K562 (cell line): Measurements from ENCODE around the gene SLAIN2. TPM values are rescaled to one million over a fixed set of nuclear protein-coding genes. Genes with fewer than 3 reads are reported as not detected.
A peak's percentile ranks its signal among the peaks of the same experiment; 100 is the strongest.

Experiments used
- ARID3A ChIP-seq: IDR thresholded peaks from 2 replicates; pipeline ENCODE4 v1.6.1; 2012; ENCODE audit warnings: low read depth, low read length, improper control_type of control experiment, borderline replicate concordance
- ATF7 ChIP-seq: fragments of 450-650 bp; IDR thresholded peaks from 2 replicates; pipeline ENCODE4 v1.7.1; 2014; ENCODE audit warnings: mild to moderate bottlenecking, moderate library complexity
- CXXC5 ChIP-seq: fragments of 250-450 bp; sonication (Bioruptor Pico); IDR thresholded peaks from 2 replicates; pipeline ENCODE4 v1.8.0; 2022; ENCODE audit warnings: inconsistent platforms, mild to moderate bottlenecking, moderate library complexity
- DMBX1 ChIP-seq: fragments of 250-450 bp; sonication (Bioruptor Pico); IDR thresholded peaks from 2 replicates; pipeline ENCODE4 v1.8.0; 2022; ENCODE audit warnings: inconsistent platforms, mild to moderate bottlenecking, moderate library complexity, borderline replicate concordance
- ESRRA ChIP-seq: fragments of 450-650 bp; IDR thresholded peaks from 2 replicates; pipeline ENCODE4 v1.6.1; 2014; ENCODE audit warnings: low read depth, mild to moderate bottlenecking, moderate library complexity, borderline replicate concordance
- KDM4B ChIP-seq, 2 experiments: fragments of 450-650 bp in 1 of 2; sonication (generic) in 1 of 2; IDR thresholded peaks; 2 replicates each; pipeline ENCODE4 v1.6.1; 2016 to 2017; ENCODE audit warnings: borderline replicate concordance in 2 of 2, antibody characterized with exemption in 1 of 2, low read depth in 1 of 2, mild to moderate bottlenecking in 1 of 2
- MLLT1 ChIP-seq, 2 experiments: fragments of 450-650 bp; IDR thresholded peaks; 2 replicates each; pipeline ENCODE4 v1.6.1; 2016
- MTA1 ChIP-seq: fragments of 450-650 bp; IDR thresholded peaks from 2 replicates; pipeline ENCODE4 v1.6.1; 2017; ENCODE audit warnings: borderline replicate concordance
- NR2C1 ChIP-seq, 2 experiments: fragments of 450-650 bp; IDR thresholded peaks; 2 replicates each; pipeline ENCODE4 v1.6.1; 2017; ENCODE audit warnings: mild to moderate bottlenecking in 2 of 2, antibody characterized with exemption in 1 of 2, inconsistent platforms in 1 of 2, missing compliant biosample characterization in 1 of 2, missing genetic modification characterization in 1 of 2
- NR2C2 ChIP-seq, 2 experiments: fragments of 200-800 bp in 1 of 2; sonication (Bioruptor generic) in 1 of 2; sonication (generic) in 1 of 2; formaldehyde crosslinking in 1 of 2; IDR thresholded peaks; 2 replicates each; pipeline versions ENCODE4 v1.6.1 to v1.8.0; 2016 to 2022; ENCODE audit warnings: mild to moderate bottlenecking in 1 of 2, missing compliant biosample characterization in 1 of 2, missing genetic modification characterization in 1 of 2, missing genetic modification reagents in 1 of 2
- RBBP5 ChIP-seq: fragments of 200-600 bp; sonication (generic); IDR thresholded peaks from 2 replicates; pipeline ENCODE4 v1.6.1; 2012; ENCODE audit warnings: borderline replicate concordance, mild to moderate bottlenecking, low read length, control low read depth, inconsistent platforms; ENCODE audit not compliant: insufficient read depth, poor library complexity, severe bottlenecking
- SP1 ChIP-seq: sonication (generic); formaldehyde crosslinking; IDR thresholded peaks from 2 replicates; pipeline ENCODE4 v1.8.1; 2022; ENCODE audit warnings: mild to moderate bottlenecking, missing genetic modification reagents
- SRSF7 ChIP-seq: fragments of 200-400 bp; formaldehyde crosslinking; optimal IDR thresholded peaks from 2 replicates; pipeline ENCODE3; 2017; ENCODE audit warnings: mild to moderate bottlenecking, low read depth, low read length
- TEAD1 ChIP-seq, 2 experiments: fragments of 450-650 bp in 1 of 2; sonication (generic) in 1 of 2; formaldehyde crosslinking; IDR thresholded peaks; 2 replicates each; pipeline versions ENCODE4 v1.4.0 to v1.8.0; 2020 to 2022; ENCODE audit warnings: mild to moderate bottlenecking in 2 of 2, missing genetic modification reagents in 1 of 2
- TSC22D4 ChIP-seq: fragments of 450-650 bp; IDR thresholded peaks from 2 replicates; pipeline ENCODE4 v1.6.1; 2016; ENCODE audit warnings: missing genetic modification characterization, missing biosample characterization, control low read depth
- ZBTB17 ChIP-seq: fragments of 450-650 bp; formaldehyde crosslinking; IDR thresholded peaks from 2 replicates; pipeline ENCODE4 v1.4.0; 2020; ENCODE audit warnings: mild to moderate bottlenecking
- ZNF143 ChIP-seq: sonication (generic); formaldehyde crosslinking; IDR thresholded peaks from 2 replicates; pipeline ENCODE4 v1.9.0; 2022; ENCODE audit warnings: mild to moderate bottlenecking, missing genetic modification reagents
- polyA plus RNA-seq, 8 experiments: library from polyadenylated mRNA; depleted of rRNA in 4 of 8; stranded (reverse) in 5 of 8; unstranded in 3 of 8; fragments of >200 nt; fragmentation: Nextera tagmentation in 2 of 8; fragmentation: Illumina TruSeq in 1 of 8; extraction: Ambion mirVana in 2 of 8; extraction: Trizol in 1 of 8; gene quantifications; 2 replicates each; pipeline versions ENCODE4 v1.2.1 to v1.2.3, GENCODE V29; 2011 to 2014; ENCODE audit warnings: inconsistent platforms in 1 of 8, missing spikeins in 1 of 8
- total RNA-seq, 7 experiments: library from RNA; depleted of rRNA in 6 of 7; stranded (reverse); fragments of >200 nt in 6 of 7; fragmentation: Illumina TruSeq in 2 of 7; extraction: Trizol in 2 of 7; gene quantifications; 2 replicates each; pipeline versions ENCODE4 v1.2.1 to v1.2.3, GENCODE V29; 2011 to 2021; ENCODE audit warnings: low replicate concordance in 1 of 7

Gene SLAIN2
- total and polyA plus RNA-seq, 9 of the 15 experiments (the other 6 are each of a cell fraction or from before 2014, with no cell fraction given) = 3.5 to 116 (median 35.0) TPM

- TF ChIP-seq MLLT1 (IDR thresholded peaks at IDR 0.05) (peak in 1 of 2 experiments; percentile 52; a peak in 1 of 4 replicates), NR2C2 (CRISPR knock-in tag; IDR thresholded peaks at IDR 0.05) (no peak; the same call in 1 of the 2 replicates), NR2C2 (tag; IDR thresholded peaks at IDR 0.05) (peak; percentile 90), NR2C1 (IDR thresholded peaks at IDR 0.05) (peak; percentile 73; the same call in 1 of the 2 replicates), NR2C1 (tag; IDR thresholded peaks at IDR 0.05) (no peak; the same call in 1 of the 2 replicates), TEAD1 (CRISPR knock-in tag; IDR thresholded peaks at IDR 0.05) (0 out of 4 replicates have a peak, but pooled peaks of 1 of the 2 experiments have one; percentile 26), ARID3A (no peak), ZBTB17 (CRISPR knock-in tag) (no peak), KDM4B (IDR thresholded peaks at IDR 0.05; ENCODE audit: borderline replicate concordance in 2 of 2, low read depth in 1 of 2) (no peak), ATF7 (peak; percentile 68), TSC22D4 (tag) (no peak), SP1 (CRISPR knock-in tag) (peak; percentile 76), RBBP5 (peak; percentile 16), CXXC5 (CRISPR knock-in tag) (peak; percentile 41; the same call in 1 of the 2 replicates), MTA1 (peak; percentile 82; the same call in 1 of the 2 replicates), ESRRA (peak; percentile 37; the same call in 1 of the 2 replicates), DMBX1 (peak; percentile 27; the same call in 1 of the 2 replicates), ZNF143 (no peak), SRSF7 (no peak)
Measured at GRCh38 chr4:48340965-48341775, at the start of gene SLAIN2 (continued).
